ENCODE data around the gene TMEM234. TPM values are rescaled to one million over a fixed set of nuclear protein-coding genes. Genes with fewer than 3 reads are reported as not detected.
A peak's percentile ranks its signal among the peaks of the same experiment; 100 is the strongest.

The TMEM234 gene
- total and polyA plus RNA-seq, 2 of the 13 experiments (the other 11 are each of a cell fraction or from before 2014, with no cell fraction given): 6.1 to 9.0 TPM

DNA sequence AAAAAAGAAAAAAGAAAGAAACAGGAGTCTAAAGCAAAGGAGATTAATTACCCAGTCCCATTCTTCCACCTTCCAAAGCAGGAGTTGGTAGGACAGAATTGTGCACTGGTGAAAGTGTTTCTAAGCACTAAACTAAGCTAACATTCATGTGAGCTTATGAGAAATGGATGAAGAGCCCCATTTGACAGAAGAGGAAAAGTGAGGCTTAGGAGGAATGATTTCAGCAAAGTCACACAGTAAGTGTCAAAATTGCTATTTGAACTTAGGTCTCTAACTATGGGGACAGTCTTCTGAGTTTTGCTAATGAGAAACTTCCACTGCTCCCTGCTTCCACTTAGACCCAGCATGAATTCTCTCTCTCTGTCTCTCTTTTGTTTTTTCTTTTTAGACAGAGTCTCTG is 47.6 kb upstream of the TMEM234 start:
- no peak overlapping the region for H3K9ac ChIP-seq (ENCODE audit: insufficient read depth, low read depth, low read length)
- no peak overlapping the region for H3K27ac ChIP-seq (ENCODE audit: extremely low read length, insufficient read depth, low read length)
- POLR2A ChIA-PET: no interaction called here
- no peaks in the 10 kb centered on the region for H3K79me2 ChIP-seq (ENCODE audit: insufficient read depth, low read length)
- peaks cover 0 to 5% of the 10 kb centered on the region in 2 experiments; a peak in 1 of 5 replicates for H3K27me3 ChIP-seq (ENCODE audit: control insufficient read depth in 1 of 2, insufficient read depth in 2 of 2, low read length in 2 of 2)
- in situ Hi-C loops (cut with HindIII; ENCODE audit: extremely low pct_ligation_motif_present, low pct_unique_long_range_greater_than_20kb) (no loop called here), intact Hi-C loops (cut with micrococcal nuclease; ENCODE audit: unreplicated experiment) (no loop called here)
- no peaks in the 10 kb centered on the region for H3K36me3 ChIP-seq (replicated peaks in 1 of 2; ENCODE audit: control insufficient read depth in 1 of 2, insufficient read depth in 2 of 2, low read length in 2 of 2)
- no peaks in the 10 kb centered on the region for H3K9me3 ChIP-seq (ENCODE audit: low read length)
- TF ChIP-seq, protein P1, sequence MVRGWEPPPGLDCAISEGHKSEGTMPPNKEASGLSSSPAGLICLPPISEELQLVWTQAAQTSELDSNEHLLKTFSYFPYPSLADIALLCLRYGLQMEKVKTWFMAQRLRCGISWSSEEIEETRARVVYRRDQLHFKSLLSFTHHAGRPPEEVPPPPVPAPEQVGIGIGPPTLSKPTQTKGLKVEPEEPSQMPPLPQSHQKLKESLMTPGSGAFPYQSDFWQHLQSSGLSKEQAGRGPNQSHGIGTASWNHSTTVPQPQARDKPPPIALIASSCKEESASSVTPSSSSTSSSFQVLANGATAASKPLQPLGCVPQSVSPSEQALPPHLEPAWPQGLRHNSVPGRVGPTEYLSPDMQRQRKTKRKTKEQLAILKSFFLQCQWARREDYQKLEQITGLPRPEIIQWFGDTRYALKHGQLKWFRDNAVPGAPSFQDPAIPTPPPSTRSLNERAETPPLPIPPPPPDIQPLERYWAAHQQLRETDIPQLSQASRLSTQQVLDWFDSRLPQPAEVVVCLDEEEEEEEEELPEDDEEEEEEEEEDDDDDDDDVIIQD (CRISPR knock-in tag; IDR thresholded peaks at IDR 0.05; ENCODE audit: low read depth): no peak
- TF ChIP-seq ZMYM3 (CRISPR knock-in tag; IDR thresholded peaks at IDR 0.05): 0 out of 2 replicates have a peak, but pooled peaks have one; percentile 17
- TF ChIP-seq ZNF629 (CRISPR knock-in tag; conservative IDR thresholded peaks at IDR 0.05): peak; percentile 77
- ATAC-seq (no peak), DNase-seq (ENCODE audit: low spot score) (no peak), FAIRE-seq (no peak)
- H3K4me3 ChIP-seq (replicated peaks in 1 of 3; ENCODE audit: insufficient read depth in 1 of 3, low read depth in 2 of 3, low read length in 3 of 3): no peak overlapping the region
- no peak overlapping the region for H2AFZ ChIP-seq (ENCODE audit: low read length)
- no peak overlapping the region for H3K4me2 ChIP-seq (ENCODE audit: low read depth, low read length)
- peaks cover 45% of the 10 kb centered on the region for H3K4me1 ChIP-seq (ENCODE audit: insufficient read depth, low read length)
- BruUV-seq (replicated peaks): no TSS peak
- CTCF ChIA-PET (ENCODE audit: low intra/inter-chr PET ratio, low total read pairs): no interaction called here
- no peaks in the 10 kb centered on the region for H4K20me1 ChIP-seq (ENCODE audit: insufficient read depth, low read length)

DNA sequence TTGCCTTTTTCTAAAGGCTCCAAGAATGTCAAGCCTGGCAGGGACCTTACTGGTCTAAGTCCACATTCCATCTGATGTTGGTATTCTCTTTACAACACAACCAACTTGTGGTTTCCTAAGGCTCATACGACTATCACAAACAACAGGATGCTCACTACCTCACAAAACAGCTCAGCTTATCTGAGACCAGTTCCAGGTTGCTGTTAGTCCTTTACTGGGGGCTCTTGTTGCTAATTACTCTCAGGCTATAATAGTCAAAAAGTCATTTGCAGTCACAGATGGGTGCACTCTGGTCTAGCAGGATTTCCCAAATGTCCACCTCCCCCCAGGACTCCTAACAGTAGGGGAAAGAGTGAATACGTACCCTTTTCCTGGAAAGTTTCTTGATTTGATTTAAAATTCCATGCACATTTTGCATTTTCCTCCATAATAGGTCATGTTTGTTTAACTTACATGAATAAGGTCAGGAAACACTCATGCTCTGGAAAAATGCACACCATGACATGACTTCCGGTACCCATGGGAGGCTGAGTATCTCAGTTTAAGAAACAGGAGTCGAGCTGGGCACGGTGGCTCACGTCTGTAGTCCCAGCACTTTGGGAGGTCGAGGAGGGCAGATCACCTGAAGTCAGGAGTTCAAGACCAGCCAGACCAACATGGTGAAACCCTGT is 44.9 kb upstream of the TMEM234 start:
- DNase-seq (ENCODE audit: low spot score) (peak; percentile 39), ATAC-seq (peak; percentile 46), FAIRE-seq (no peak)
- Histone ChIP-seq H3K79me2 (ENCODE audit: insufficient read depth, low read length) (no peaks in the 10 kb centered on the region), H3K9ac (ENCODE audit: insufficient read depth, low read depth, low read length) (no peak overlapping the region), H3K27ac (ENCODE audit: extremely low read length, insufficient read depth, low read length) (no peak overlapping the region), H3K4me3 (replicated peaks in 1 of 3; ENCODE audit: insufficient read depth in 1 of 3, low read depth in 2 of 3, low read length in 3 of 3) (no peak overlapping the region), H4K20me1 (ENCODE audit: insufficient read depth, low read length) (no peaks in the 10 kb centered on the region), H3K4me2 (ENCODE audit: low read depth, low read length) (peak overlapping the region; percentile 36; the same call in 1 of the 2 replicates), H3K27me3 (ENCODE audit: control insufficient read depth in 1 of 2, insufficient read depth in 2 of 2, low read length in 2 of 2) (0 out of 5 replicates have a peak, but pooled peaks cover 0 to 2% of the 10 kb centered on the region in 2 experiments), H3K4me1 (ENCODE audit: insufficient read depth, low read length) (peaks cover 34% of the 10 kb centered on the region), H3K9me3 (ENCODE audit: low read length) (no peaks in the 10 kb centered on the region), H3K36me3 (replicated peaks in 1 of 2; ENCODE audit: control insufficient read depth in 1 of 2, insufficient read depth in 2 of 2, low read length in 2 of 2) (no peaks in the 10 kb centered on the region), H2AFZ (ENCODE audit: low read length) (no peak overlapping the region)
- TF ChIP-seq TEAD3 (CRISPR knock-in tag; optimal IDR thresholded peaks at IDR 0.05; ENCODE audit: borderline replicate concordance) (peak; percentile 50), ESRRA (CRISPR knock-in tag; IDR thresholded peaks at IDR 0.05; ENCODE audit: low read depth) (no peak), ETV5 (CRISPR knock-in tag; IDR thresholded peaks at IDR 0.05; ENCODE audit: borderline replicate concordance) (peak; percentile 25; the same call in 1 of the 2 replicates), GABPA (IDR thresholded peaks at IDR 0.05; ENCODE audit: low read depth, low read length) (no peak), GABPA (CRISPR knock-in tag; IDR thresholded peaks at IDR 0.05; ENCODE audit: low read depth) (peak; percentile 56), RARA (CRISPR knock-in tag; IDR thresholded peaks at IDR 0.05) (peak; percentile 17; the same call in 1 of the 2 replicates), BCL6 (CRISPR knock-in tag; IDR thresholded peaks at IDR 0.05) (peak; percentile 55), ZBTB7A (CRISPR knock-in tag; IDR thresholded peaks at IDR 0.05) (no peak), NR2F6 (IDR thresholded peaks at IDR 0.05) (no peak; the same call in 1 of the 2 replicates), NR2F6 (CRISPR knock-in tag; IDR thresholded peaks at IDR 0.05) (0 out of 2 replicates have a peak, but pooled peaks have one; percentile 17), SALL1 (CRISPR knock-in tag; IDR thresholded peaks at IDR 0.05) (0 out of 2 replicates have a peak, but pooled peaks have one; percentile 23), MYNN (CRISPR knock-in tag; IDR thresholded peaks at IDR 0.05; ENCODE audit: low read depth) (no peak)
- no TSS peak for BruUV-seq (replicated peaks)
- CTCF ChIA-PET (ENCODE audit: low intra/inter-chr PET ratio, low total read pairs): no interaction called here
- WGBS (ENCODE audit: low lambda C conversion rate): 19% methylated on average over 7 of the region's 7 CpGs
- in situ Hi-C loops (cut with HindIII; ENCODE audit: extremely low pct_ligation_motif_present, low pct_unique_long_range_greater_than_20kb): no loop called here
- POLR2A ChIA-PET: interaction anchor here (2.6 kb wide), 1 partner anchor 16 kb away, joined by 12 read pairs; the partner anchor contains the start of gene LCK
- intact Hi-C loops (cut with micrococcal nuclease; ENCODE audit: unreplicated experiment): no loop called here
